Liver (tissue), 3 donors: ENCODE results near the gene RAB6A.

ENCODE experiments used
- CTCF ChIP-seq: fragments of 150-350 bp; IDR thresholded peaks from 2 replicates; pipeline ENCODE4 v1.5.1; 2017; ENCODE audit warnings: improper control_type of control experiment, low read depth, low read length; ENCODE audit not compliant: missing input control
- EGR1 ChIP-seq, 2 donors: IDR thresholded peaks; 2 replicates each; pipeline ENCODE4 v1.6.1; 2016 to 2018; ENCODE audit warnings: antibody characterized with exemption in 2 of 2, low read depth in 2 of 2
- HNF4G ChIP-seq: IDR thresholded peaks from 2 replicates; pipeline ENCODE4 v1.6.1; 2016; ENCODE audit warnings: antibody characterized with exemption
- JUND ChIP-seq, 2 donors: IDR thresholded peaks; 2 replicates each; pipeline ENCODE4 v1.6.1; 2016; ENCODE audit warnings: antibody characterized with exemption in 2 of 2
- MAX ChIP-seq: IDR thresholded peaks from 2 replicates; pipeline ENCODE4 v1.6.1; 2016; ENCODE audit warnings: antibody characterized with exemption
- NR2F2 ChIP-seq: IDR thresholded peaks from 2 replicates; pipeline ENCODE4 v1.6.1; 2016; ENCODE audit warnings: antibody characterized with exemption
- RAD21 ChIP-seq, 2 donors: IDR thresholded peaks; 2 replicates each; pipeline ENCODE4 v1.6.1; 2016; ENCODE audit warnings: antibody characterized with exemption in 2 of 2, mild to moderate bottlenecking in 2 of 2
- REST ChIP-seq: IDR thresholded peaks from 2 replicates; pipeline ENCODE4 v1.6.1; 2016; ENCODE audit warnings: antibody characterized with exemption, mild to moderate bottlenecking
- YY1 ChIP-seq: IDR thresholded peaks from 2 replicates; pipeline ENCODE4 v1.6.1; 2016; ENCODE audit warnings: antibody characterized with exemption, mild to moderate bottlenecking
- donor health status: healthy.
- donor health status: healthy.

- TF ChIP-seq CTCF: no peak
- no peak for TF ChIP-seq JUND (IDR thresholded peaks at IDR 0.05)
- no peak for TF ChIP-seq YY1
- no peak for TF ChIP-seq EGR1 (IDR thresholded peaks at IDR 0.05; ENCODE audit: low read depth in 2 of 2)
- TF ChIP-seq RAD21 (IDR thresholded peaks at IDR 0.05): no peak
- no peak for TF ChIP-seq MAX
- no peak for TF ChIP-seq REST
- TF ChIP-seq NR2F2: no peak
- TF ChIP-seq HNF4G: no peak
Measured at GRCh38 chr11:73645121-73645969, 115.5 kb downstream of the RAB6A start.
